ENCODE data around the gene C1orf21. TPM values are rescaled to one million over a fixed set of nuclear protein-coding genes. Genes with fewer than 3 reads are reported as not detected.

The C1orf21 gene
- total RNA-seq, 4 donors from 2014 or later, result 30.6 to 61.7 (median 43.0) TPM

GRCh38 chr1:184658055-184658454, 271.2 kb downstream of the C1orf21 start:
- Histone ChIP-seq H3K36me3 (no peaks in the 10 kb centered on the region), H3K27me3 (no peaks in the 10 kb centered on the region), H3K4me3 (no peak overlapping the region), H3K4me1 (peaks cover 0 to 15% (median 0%) of the 10 kb centered on the region in 4 donors), H3K9me3 (no peaks in the 10 kb centered on the region), H3K27ac (no peak overlapping the region)
- no peak for TF ChIP-seq CTCF (IDR thresholded peaks at IDR 0.05)
- TF ChIP-seq EP300 (IDR thresholded peaks at IDR 0.05), result no peak
- no peak for TF ChIP-seq POLR2A (IDR thresholded peaks at IDR 0.05)
- no peak for DNase-seq (ENCODE audit: low spot score in 2 of 2)
- WGBS, 2 donors, result 95 to 99% methylated on average over 2 of the region's 2 CpGs

GRCh38 chr1:184660462-184661191, 273.8 kb downstream of the C1orf21 start:
- 94% methylated on average over 2 of the region's 2 CpGs for WGBS, 2 donors
- DNase-seq (ENCODE audit: low spot score in 2 of 2), result no peak
- Histone ChIP-seq H3K36me3 (no peaks in the 10 kb centered on the region), H3K4me1 (peaks cover 0 to 30% (median 4%) of the 10 kb centered on the region in 4 donors), H3K9me3 (no peaks in the 10 kb centered on the region), H3K27ac (peak overlapping the region in 1 of 4 donors; percentile 50), H3K27me3 (no peaks in the 10 kb centered on the region), H3K4me3 (no peak overlapping the region)
- no peak for TF ChIP-seq EP300 (IDR thresholded peaks at IDR 0.05)
- TF ChIP-seq CTCF (IDR thresholded peaks at IDR 0.05), result no peak
- no peak for TF ChIP-seq POLR2A (IDR thresholded peaks at IDR 0.05)

GRCh38 chr1:184661801-184662200, 275.0 kb downstream of the C1orf21 start:
- Histone ChIP-seq H3K9me3 (no peaks in the 10 kb centered on the region), H3K4me1 (peaks cover 0 to 25% (median 4%) of the 10 kb centered on the region in 4 donors), H3K27ac (peak overlapping the region in 1 of 4 donors; percentile 50), H3K27me3 (no peaks in the 10 kb centered on the region), H3K4me3 (no peak overlapping the region), H3K36me3 (no peaks in the 10 kb centered on the region)
- WGBS, 2 donors, result 0 to 95% methylated on average over 1 of the region's 1 CpG
- TF ChIP-seq EP300 (IDR thresholded peaks at IDR 0.05) (no peak), CTCF (IDR thresholded peaks at IDR 0.05) (no peak), POLR2A (IDR thresholded peaks at IDR 0.05) (no peak)
- no peak for DNase-seq (ENCODE audit: low spot score in 2 of 2)

- H3K36me3 ChIP-seq, result no peaks in the 10 kb centered on the region
- 15 to 20% methylated on average over 38 to 40 of the region's 40 CpGs for WGBS, 2 donors
Observed at GRCh38 chr1:184664042-184664660, 277.3 kb downstream of the C1orf21 start.

More at GRCh38 chr1:184664042-184664660, 277.3 kb downstream of the C1orf21 start:
- Histone ChIP-seq H3K27me3 (no peaks in the 10 kb centered on the region), H3K27ac (peak overlapping the region in 2 of 4 donors; percentile 66 to 76), H3K4me3 (peak overlapping the region; percentile 7 to 44 (median 22)), H3K4me1 (peaks cover 0 to 25% (median 4%) of the 10 kb centered on the region in 4 donors), H3K9me3 (no peaks in the 10 kb centered on the region)
- DNase-seq (ENCODE audit: low spot score in 2 of 2), result peak; percentile 75 to 77
- TF ChIP-seq CTCF (IDR thresholded peaks at IDR 0.05) (peak; percentile 81 to 96 (median 95)), POLR2A (IDR thresholded peaks at IDR 0.05) (no peak), EP300 (IDR thresholded peaks at IDR 0.05) (peak in 1 of 2 donors; percentile 64)
